ENCODE measurements around the gene FAHD1. TPM values are rescaled to one million over a fixed set of nuclear protein-coding genes. Genes with fewer than 3 reads are reported as not detected.

The FAHD1 gene
- polyA plus RNA-seq, 1 donor from 2014 or later: 73.5 TPM

DNA sequence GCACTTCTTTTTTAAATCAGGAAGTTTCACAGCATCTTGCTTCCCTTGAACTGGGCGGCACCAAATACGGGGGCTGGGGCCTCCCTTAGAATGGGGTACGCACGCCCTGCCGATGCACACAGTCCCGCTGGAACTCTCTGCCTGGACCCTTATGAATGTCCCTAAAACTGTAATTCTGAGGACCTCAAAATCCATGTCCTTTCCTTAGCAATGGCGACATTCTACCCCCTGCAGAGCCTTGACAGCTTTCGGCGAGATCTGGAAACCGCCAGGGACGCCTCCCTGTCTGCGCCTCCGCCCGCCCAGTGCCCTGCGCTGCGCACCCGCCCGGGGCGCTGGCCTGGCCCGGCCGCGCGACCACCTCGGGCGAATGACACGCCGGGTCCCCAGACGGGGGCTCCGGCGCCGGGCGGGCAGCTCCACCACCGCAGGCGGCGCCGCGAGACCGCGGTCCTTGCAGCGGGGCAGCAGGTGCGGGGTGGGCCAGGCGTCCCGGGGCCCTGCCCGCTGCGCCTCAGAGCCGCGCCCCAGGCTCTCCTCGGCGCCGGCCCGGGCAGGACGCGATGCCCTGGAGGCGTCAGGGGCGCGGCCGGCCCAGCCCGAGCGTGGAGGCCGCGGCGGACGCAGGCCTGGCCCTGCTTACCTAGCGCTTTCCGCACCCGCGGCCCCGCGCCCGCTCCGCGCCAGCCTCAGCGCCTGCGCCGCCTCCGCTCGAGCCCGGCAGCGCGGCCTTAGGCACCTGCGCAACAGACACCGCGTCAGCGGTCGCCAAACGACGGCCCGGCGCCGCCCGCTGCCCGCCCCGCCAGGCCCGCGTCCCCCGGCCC is 929 bp upstream of the FAHD1 start:
- Histone ChIP-seq H3F3A (ENCODE audit: insufficient read depth, low read length, poor library complexity, severe bottlenecking) (no peaks in the 10 kb centered on the region), H3K27ac (ENCODE audit: low read length) (peak overlapping the region; percentile 42), H3K4me2 (ENCODE audit: low read length) (peak overlapping the region; percentile 68), H3K27me3 (ENCODE audit: insufficient read depth, low read depth, low read length) (no peaks in the 10 kb centered on the region), H2AFZ (ENCODE audit: low read depth, low read length) (no peak overlapping the region), H3K4me3 (ENCODE audit: low read length) (peak overlapping the region; percentile 67), H3K36me3 (ENCODE audit: insufficient read depth, low read length) (no peaks in the 10 kb centered on the region), H4K20me1 (ENCODE audit: insufficient read depth) (no peaks in the 10 kb centered on the region), H3K9me3 (ENCODE audit: low read length) (no peaks in the 10 kb centered on the region), H3K79me2 (replicated peaks; ENCODE audit: insufficient read depth, low read length) (peaks cover 31% of the 10 kb centered on the region), H3K9ac (ENCODE audit: low read length) (peak overlapping the region; percentile 68), H3K9me2 (ENCODE audit: insufficient read depth, low read length) (no peaks in the 10 kb centered on the region)
- TF ChIP-seq POLR2AphosphoS5 (IDR thresholded peaks at IDR 0.05) (no peak), SMC3 (conservative IDR thresholded peaks at IDR 0.05; ENCODE audit: poor library complexity) (no peak), CTCF (IDR thresholded peaks at IDR 0.05; ENCODE audit: poor library complexity, severe bottlenecking) (no peak), TAF1 (IDR thresholded peaks at IDR 0.05; ENCODE audit: low read depth) (no peak), EP300 (conservative IDR thresholded peaks at IDR 0.05; ENCODE audit: poor library complexity, severe bottlenecking) (no peak)
- TF ChIP-seq, protein P1, sequence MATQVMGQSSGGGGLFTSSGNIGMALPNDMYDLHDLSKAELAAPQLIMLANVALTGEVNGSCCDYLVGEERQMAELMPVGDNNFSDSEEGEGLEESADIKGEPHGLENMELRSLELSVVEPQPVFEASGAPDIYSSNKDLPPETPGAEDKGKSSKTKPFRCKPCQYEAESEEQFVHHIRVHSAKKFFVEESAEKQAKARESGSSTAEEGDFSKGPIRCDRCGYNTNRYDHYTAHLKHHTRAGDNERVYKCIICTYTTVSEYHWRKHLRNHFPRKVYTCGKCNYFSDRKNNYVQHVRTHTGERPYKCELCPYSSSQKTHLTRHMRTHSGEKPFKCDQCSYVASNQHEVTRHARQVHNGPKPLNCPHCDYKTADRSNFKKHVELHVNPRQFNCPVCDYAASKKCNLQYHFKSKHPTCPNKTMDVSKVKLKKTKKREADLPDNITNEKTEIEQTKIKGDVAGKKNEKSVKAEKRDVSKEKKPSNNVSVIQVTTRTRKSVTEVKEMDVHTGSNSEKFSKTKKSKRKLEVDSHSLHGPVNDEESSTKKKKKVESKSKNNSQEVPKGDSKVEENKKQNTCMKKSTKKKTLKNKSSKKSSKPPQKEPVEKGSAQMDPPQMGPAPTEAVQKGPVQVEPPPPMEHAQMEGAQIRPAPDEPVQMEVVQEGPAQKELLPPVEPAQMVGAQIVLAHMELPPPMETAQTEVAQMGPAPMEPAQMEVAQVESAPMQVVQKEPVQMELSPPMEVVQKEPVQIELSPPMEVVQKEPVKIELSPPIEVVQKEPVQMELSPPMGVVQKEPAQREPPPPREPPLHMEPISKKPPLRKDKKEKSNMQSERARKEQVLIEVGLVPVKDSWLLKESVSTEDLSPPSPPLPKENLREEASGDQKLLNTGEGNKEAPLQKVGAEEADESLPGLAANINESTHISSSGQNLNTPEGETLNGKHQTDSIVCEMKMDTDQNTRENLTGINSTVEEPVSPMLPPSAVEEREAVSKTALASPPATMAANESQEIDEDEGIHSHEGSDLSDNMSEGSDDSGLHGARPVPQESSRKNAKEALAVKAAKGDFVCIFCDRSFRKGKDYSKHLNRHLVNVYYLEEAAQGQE (IDR thresholded peaks at IDR 0.05; ENCODE audit: borderline replicate concordance): no peak

DNA sequence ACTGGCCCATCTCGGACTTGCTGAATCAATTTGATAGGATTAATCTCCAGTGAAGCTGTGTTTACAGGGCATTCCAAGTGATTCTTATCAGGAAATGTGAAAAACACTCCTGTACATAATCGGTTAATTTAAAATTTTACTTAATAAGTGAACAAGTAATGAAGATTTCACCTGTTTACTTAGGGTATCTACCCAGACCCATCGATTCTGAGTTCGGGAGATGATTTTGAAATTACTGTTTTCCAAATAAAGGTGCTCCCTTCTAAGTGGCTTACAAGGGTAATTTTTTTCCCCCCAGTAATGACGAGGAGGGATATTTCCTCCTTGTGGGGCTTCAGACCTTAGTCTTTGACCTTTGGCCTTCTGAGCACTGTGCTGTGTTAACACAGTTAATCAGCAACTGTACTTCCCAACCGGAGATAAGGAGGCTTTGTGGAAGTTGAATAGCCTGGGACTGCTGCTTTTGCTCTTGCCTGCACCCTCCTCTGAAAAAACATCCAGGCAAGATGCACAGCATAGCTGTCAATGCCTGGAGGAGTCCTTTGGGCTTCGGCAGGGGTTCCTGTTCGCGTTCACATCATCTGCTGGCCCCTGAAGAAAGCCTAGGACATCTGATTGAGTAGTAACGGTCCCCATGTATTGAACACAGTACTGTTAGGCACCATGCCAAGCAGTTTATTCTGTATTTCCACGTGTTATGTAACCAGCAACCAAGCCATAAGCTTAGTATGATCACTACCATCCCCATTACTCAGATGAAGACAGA is 1.8 kb downstream of the FAHD1 start:
- no peak overlapping the region for H3K9ac ChIP-seq (ENCODE audit: low read length)
- no peaks in the 10 kb centered on the region for H3K9me3 ChIP-seq (ENCODE audit: low read length)
- H3F3A ChIP-seq (ENCODE audit: insufficient read depth, low read length, poor library complexity, severe bottlenecking): no peaks in the 10 kb centered on the region
- peaks cover 31% of the 10 kb centered on the region for H3K79me2 ChIP-seq (replicated peaks; ENCODE audit: insufficient read depth, low read length)
- no peaks in the 10 kb centered on the region for H3K36me3 ChIP-seq (ENCODE audit: insufficient read depth, low read length)
- peak overlapping the region; percentile 88 for H3K4me3 ChIP-seq (ENCODE audit: low read length)
- H3K4me2 ChIP-seq (ENCODE audit: low read length): peak overlapping the region; percentile 62
- H3K9me2 ChIP-seq (ENCODE audit: insufficient read depth, low read length): no peaks in the 10 kb centered on the region
- H2AFZ ChIP-seq (ENCODE audit: low read depth, low read length): no peak overlapping the region
- H4K20me1 ChIP-seq (ENCODE audit: insufficient read depth): no peaks in the 10 kb centered on the region
- no peak overlapping the region for H3K27ac ChIP-seq (ENCODE audit: low read length)
- no peaks in the 10 kb centered on the region for H3K27me3 ChIP-seq (ENCODE audit: insufficient read depth, low read depth, low read length)
- TF ChIP-seq CTCF (IDR thresholded peaks at IDR 0.05; ENCODE audit: poor library complexity, severe bottlenecking) (no peak), EZH2 (IDR thresholded peaks at IDR 0.05; ENCODE audit: borderline replicate concordance, insufficient read depth, low read length, poor library complexity, severe bottlenecking) (no peak), RAD21 (conservative IDR thresholded peaks at IDR 0.05) (no peak), TAF1 (IDR thresholded peaks at IDR 0.05; ENCODE audit: low read depth) (no peak), EP300 (conservative IDR thresholded peaks at IDR 0.05; ENCODE audit: poor library complexity, severe bottlenecking) (no peak), MXI1 (conservative IDR thresholded peaks at IDR 0.05; ENCODE audit: poor library complexity, severe bottlenecking) (no peak), SMC3 (conservative IDR thresholded peaks at IDR 0.05; ENCODE audit: poor library complexity) (no peak), POLR2AphosphoS5 (IDR thresholded peaks at IDR 0.05) (no peak)
- TF ChIP-seq, protein P1 (IDR thresholded peaks at IDR 0.05; ENCODE audit: borderline replicate concordance): no peak

All from neural cell (in vitro differentiated cells).